Karpas-422 (cell line): ENCODE measurements around the gene TFAP2E. TPM values are rescaled to one million over a fixed set of nuclear protein-coding genes. Genes with fewer than 3 reads are reported as not detected.
"Not testable (repeated sequence)": the region's sequence is repeated elsewhere in the genome, so short reads cannot be mapped to it uniquely, and the experiment has no call there.

Source experiments
- DNase-seq: peaks from one replicate; pipeline ENCODE4 v3.0.0-alpha.2; 2015
- H2AFZ ChIP-seq: fragments of 200-600 bp; sonication (generic); 2 replicates; pipeline ENCODE4 v1.6.1; 2014; ENCODE audit warnings: antibody characterized with exemption, low read length, mixed read lengths
- H3K27ac ChIP-seq: fragments of 200-600 bp; sonication (generic); 2 replicates; pipeline ENCODE4 v1.5.1; 2014; ENCODE audit warnings: mild to moderate bottlenecking, low read length, moderate library complexity
- H3K27me3 ChIP-seq: fragments of 200-600 bp; sonication (generic); 2 replicates; pipeline ENCODE4 v1.6.1; 2014; ENCODE audit warnings: low read length, mixed read lengths
- H3K36me3 ChIP-seq: fragments of 200-600 bp; sonication (generic); 2 replicates; pipeline ENCODE4 v1.6.1; 2014; ENCODE audit warnings: low read length, mixed read lengths; ENCODE audit not compliant: insufficient read depth
- H3K4me1 ChIP-seq: fragments of 200-600 bp; sonication (generic); 2 replicates; pipeline ENCODE4 v1.6.1; 2014; ENCODE audit warnings: mild to moderate bottlenecking, low read length, mixed read lengths
- H3K4me2 ChIP-seq: fragments of 200-600 bp; sonication (generic); 2 replicates; pipeline ENCODE4 v1.6.1; 2014; ENCODE audit warnings: low read length, low read depth, mild to moderate bottlenecking; ENCODE audit not compliant: poor library complexity, severe bottlenecking
- H3K4me3 ChIP-seq: fragments of 200-600 bp; sonication (generic); 2 replicates; pipeline ENCODE4 v1.5.1; 2014; ENCODE audit warnings: mild to moderate bottlenecking, antibody characterized with exemption, low read length, mixed read lengths
- H3K79me2 ChIP-seq: fragments of 200-600 bp; sonication (generic); 2 replicates; pipeline ENCODE4 v1.6.1; 2014; ENCODE audit warnings: mild to moderate bottlenecking, low read length, mixed read lengths
- H3K9ac ChIP-seq: fragments of 200-600 bp; sonication (generic); 2 replicates; pipeline ENCODE4 v1.6.0; 2014; ENCODE audit warnings: low read length
- H3K9me2 ChIP-seq: fragments of 200-600 bp; sonication (generic), shearing (Covaris generic); replicated peaks from 2 replicates; pipeline ENCODE4 v1.6.0; 2014; ENCODE audit warnings: mild to moderate bottlenecking, low read length, moderate library complexity; ENCODE audit not compliant: insufficient read depth
- H3K9me3 ChIP-seq: fragments of 300-700, 200-600 bp; sonication (generic); 2 replicates; pipeline ENCODE4 v1.6.1; 2014; ENCODE audit warnings: low read length, mixed read lengths
- H4K20me1 ChIP-seq: fragments of 200-600 bp; sonication (generic); 2 replicates; pipeline ENCODE4 v1.6.1; 2014; ENCODE audit warnings: mild to moderate bottlenecking, antibody characterized with exemption, low read length, low read depth; ENCODE audit not compliant: insufficient read depth
- total RNA-seq: library from RNA; depleted of rRNA; stranded (reverse); fragments of >200 nt; shearing (Covaris generic); gene quantifications from 2 replicates; pipeline ENCODE4 v1.2.3, GENCODE V29; 2014; ENCODE audit warnings: low replicate concordance

Gene TFAP2E
- total RNA-seq, 1 experiment from 2014 or later = 0.56 TPM

DNA sequence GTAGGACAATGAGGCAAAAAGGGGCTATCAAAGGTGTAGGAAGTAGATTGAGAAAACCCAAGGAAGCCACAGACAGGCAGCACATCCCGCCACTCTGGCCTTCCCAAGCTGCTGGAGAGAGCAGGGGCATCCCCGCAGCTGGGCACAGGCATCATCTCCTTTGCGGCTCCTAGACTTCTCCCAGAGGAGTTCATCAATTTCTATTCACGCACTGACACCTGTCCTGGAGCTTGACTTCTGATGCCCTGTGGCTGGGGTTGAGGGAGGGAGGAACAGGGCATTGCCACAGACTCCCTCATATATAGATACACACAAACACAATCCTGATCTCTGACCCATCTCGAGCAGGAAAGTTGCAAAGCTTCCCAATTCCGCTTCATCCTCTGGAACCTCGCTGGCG is 1.9 kb upstream of the TFAP2E start:
- Histone ChIP-seq H3K4me2 (no peak overlapping the region), H3K79me2 (no peaks in the 10 kb centered on the region), H3K27me3 (no peaks in the 10 kb centered on the region), H3K36me3 (no peaks in the 10 kb centered on the region), H3K4me3 (no peak overlapping the region), H3K27ac (no peak overlapping the region), H3K4me1 (no peaks in the 10 kb centered on the region), H3K9ac (no peak overlapping the region), H3K9me3 (no peaks in the 10 kb centered on the region), H2AFZ (no peak overlapping the region), H3K9me2 (no peaks in the 10 kb centered on the region), H4K20me1 (no peaks in the 10 kb centered on the region)
- no peak for DNase-seq

- Histone ChIP-seq H4K20me1 (no peaks in the 10 kb centered on the region), H3K4me3 (no peak overlapping the region), H3K27me3 (no peaks in the 10 kb centered on the region), H3K36me3 (no peaks in the 10 kb centered on the region), H2AFZ (no peak overlapping the region), H3K9me2 (no peaks in the 10 kb centered on the region), H3K4me2 (no peak overlapping the region), H3K79me2 (no peaks in the 10 kb centered on the region), H3K9me3 (no peaks in the 10 kb centered on the region), H3K27ac (no peak overlapping the region), H3K9ac (no peak overlapping the region), H3K4me1 (peaks cover 4% of the 10 kb centered on the region)
- DNase-seq = no peak
These were observed 818 bp upstream of the TFAP2E start for GRCh38 chr1:35572296-35572695.

GRCh38 chr1:35574125-35574654 is 1.1 kb downstream of the TFAP2E start:
- Histone ChIP-seq H3K79me2 (no peaks in the 10 kb centered on the region), H3K4me1 (peaks cover 18% of the 10 kb centered on the region), H4K20me1 (no peaks in the 10 kb centered on the region), H3K27ac (no peak overlapping the region), H3K27me3 (no peaks in the 10 kb centered on the region), H3K36me3 (no peaks in the 10 kb centered on the region), H3K4me3 (no peak overlapping the region), H3K9ac (no peak overlapping the region), H2AFZ (no peak overlapping the region), H3K4me2 (no peak overlapping the region), H3K9me3 (no peaks in the 10 kb centered on the region), H3K9me2 (no peaks in the 10 kb centered on the region)
- DNase-seq = no peak

GRCh38 chr1:35574655-35575415 is 1.7 kb downstream of the TFAP2E start:
- Histone ChIP-seq H3K9ac (no peak overlapping the region), H3K9me3 (no peaks in the 10 kb centered on the region), H3K79me2 (no peaks in the 10 kb centered on the region), H3K27ac (no peak overlapping the region), H3K4me1 (peaks cover 18% of the 10 kb centered on the region), H3K27me3 (no peaks in the 10 kb centered on the region), H3K36me3 (no peaks in the 10 kb centered on the region), H4K20me1 (no peaks in the 10 kb centered on the region), H2AFZ (no peak overlapping the region), H3K4me2 (no peak overlapping the region), H3K9me2 (no peaks in the 10 kb centered on the region), H3K4me3 (no peak overlapping the region)
- no peak for DNase-seq

- H3K36me3 ChIP-seq = no peaks in the 10 kb centered on the region
- H3K27me3 ChIP-seq = no peaks in the 10 kb centered on the region
- no peak overlapping the region for H2AFZ ChIP-seq
- H3K9me2 ChIP-seq = no peaks in the 10 kb centered on the region
- no peak overlapping the region for H3K4me3 ChIP-seq
- peaks cover 23% of the 10 kb centered on the region for H3K4me1 ChIP-seq
- no peak overlapping the region for H3K27ac ChIP-seq
- no peak overlapping the region for H3K4me2 ChIP-seq
- H3K9ac ChIP-seq = no peak overlapping the region
- H3K9me3 ChIP-seq = no peaks in the 10 kb centered on the region
- no peaks in the 10 kb centered on the region for H4K20me1 ChIP-seq
- no peak for DNase-seq
- H3K79me2 ChIP-seq = no peaks in the 10 kb centered on the region
These were observed 2.4 kb downstream of the TFAP2E start for GRCh38 chr1:35575416-35575958.

GRCh38 chr1:35576061-35576765 is 3.1 kb downstream of the TFAP2E start:
- Histone ChIP-seq H3K79me2 (no peaks in the 10 kb centered on the region), H3K27ac (no peak overlapping the region), H3K9me3 (no peaks in the 10 kb centered on the region), H3K27me3 (no peaks in the 10 kb centered on the region), H3K4me3 (no peak overlapping the region), H3K9ac (no peak overlapping the region), H3K36me3 (no peaks in the 10 kb centered on the region), H3K4me2 (no peak overlapping the region), H3K9me2 (no peaks in the 10 kb centered on the region), H4K20me1 (no peaks in the 10 kb centered on the region), H3K4me1 (peaks cover 31% of the 10 kb centered on the region), H2AFZ (no peak overlapping the region)
- DNase-seq = peak; percentile 41

DNA sequence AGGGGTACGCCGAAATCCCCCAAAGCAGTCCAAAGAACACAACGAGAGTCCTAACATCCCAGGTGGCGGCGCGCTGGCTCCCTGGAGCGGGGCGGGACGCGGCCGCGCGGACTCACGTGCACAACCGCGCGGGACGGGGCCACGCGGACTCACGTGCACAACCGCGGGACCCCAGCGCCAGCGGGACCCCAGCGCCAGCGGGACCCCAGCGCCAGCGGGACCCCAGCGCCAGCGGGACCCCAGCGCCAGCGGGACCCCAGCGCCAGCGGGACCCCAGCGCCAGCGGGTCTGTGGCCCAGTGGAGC is 3.6 kb downstream of the TFAP2E start:
- H3K36me3 ChIP-seq, H3K9me2 ChIP-seq, H3K4me3 ChIP-seq, H3K9me3 ChIP-seq, H2AFZ ChIP-seq, H4K20me1 ChIP-seq, H3K27ac ChIP-seq, H3K4me2 ChIP-seq, H3K27me3 ChIP-seq, H3K9ac ChIP-seq, DNase-seq, H3K79me2 ChIP-seq: not testable (repeated sequence)
- peaks cover 36% of the 10 kb centered on the region for H3K4me1 ChIP-seq
